Upper lobe of left lung (tissue), 4 donors: Measurements from ENCODE around the gene ZNF417.

Experiments
- CTCF ChIP-seq, 6 experiments: fragments of 450-650 bp in 4 of 6; fragments of 200-600 bp in 2 of 6; sonication (generic) in 2 of 6; IDR thresholded peaks; one replicate each; pipeline ENCODE4 v1.5.1; 2016 to 2019; ENCODE audit warnings: antibody characterized with exemption in 6 of 6
- EP300 ChIP-seq, 4 donors: sonication (generic); formaldehyde crosslinking; IDR thresholded peaks; one replicate each; pipeline ENCODE4 v1.5.1; 2017; ENCODE audit warnings: antibody characterized with exemption in 4 of 4, control low read depth in 2 of 4
- POLR2A ChIP-seq, 4 donors: fragments of 450-650 bp; IDR thresholded peaks; one replicate each; pipeline ENCODE4 v1.5.1; 2016 to 2017; ENCODE audit warnings: antibody characterized with exemption in 4 of 4, mild to moderate bottlenecking in 2 of 4
- POLR2AphosphoS5 ChIP-seq, 2 donors: sonication (generic); formaldehyde crosslinking; IDR thresholded peaks; one replicate each; pipeline ENCODE4 v1.5.1; 2017; ENCODE audit warnings: antibody characterized with exemption in 2 of 2

- no peak for TF ChIP-seq CTCF (IDR thresholded peaks at IDR 0.05)
- no peak for TF ChIP-seq POLR2A (IDR thresholded peaks at IDR 0.05)
- no peak for TF ChIP-seq POLR2AphosphoS5 (IDR thresholded peaks at IDR 0.05)
- no peak for TF ChIP-seq EP300 (IDR thresholded peaks at IDR 0.05)
Observed at GRCh38 chr19:57946316-57946715, 29.9 kb upstream of the ZNF417 start.
